GM12891 (cell line): Measurements from ENCODE around the gene ARHGEF16.

ENCODE experiments used
- POLR2A ChIP-seq: IDR thresholded peaks from 2 replicates; pipeline ENCODE4 v1.6.1; 2011; ENCODE audit warnings: low read depth, low read length, control low read depth
- POLR2AphosphoS5 ChIP-seq: IDR thresholded peaks from 2 replicates; pipeline ENCODE4 v1.6.1; 2011; ENCODE audit warnings: low read depth, low read length, control low read depth
- POU2F2 ChIP-seq: IDR thresholded peaks from 2 replicates; pipeline ENCODE4 v1.6.1; 2011; ENCODE audit warnings: low read depth, mild to moderate bottlenecking, control low read depth, low read length, moderate library complexity
- TAF1 ChIP-seq: IDR thresholded peaks from 2 replicates; pipeline ENCODE4 v1.6.1; 2011; ENCODE audit warnings: low read depth, low read length, control low read depth

- TF ChIP-seq POU2F2 (no peak), POLR2AphosphoS5 (no peak), POLR2A (no peak), TAF1 (no peak)
Measured at GRCh38 chr1:3426956-3427535, 27.4 kb upstream of the ARHGEF16 start.
